ENCODE data around the gene ABCA5. TPM values are rescaled to one million over a fixed set of nuclear protein-coding genes. Genes with fewer than 3 reads are reported as not detected.
A peak's percentile ranks its signal among the peaks of the same experiment; 100 is the strongest.

ABCA5 gene
- total and polyA plus RNA-seq, 4 donors: 4.8 to 76.3 (median 19.8) TPM

DNA sequence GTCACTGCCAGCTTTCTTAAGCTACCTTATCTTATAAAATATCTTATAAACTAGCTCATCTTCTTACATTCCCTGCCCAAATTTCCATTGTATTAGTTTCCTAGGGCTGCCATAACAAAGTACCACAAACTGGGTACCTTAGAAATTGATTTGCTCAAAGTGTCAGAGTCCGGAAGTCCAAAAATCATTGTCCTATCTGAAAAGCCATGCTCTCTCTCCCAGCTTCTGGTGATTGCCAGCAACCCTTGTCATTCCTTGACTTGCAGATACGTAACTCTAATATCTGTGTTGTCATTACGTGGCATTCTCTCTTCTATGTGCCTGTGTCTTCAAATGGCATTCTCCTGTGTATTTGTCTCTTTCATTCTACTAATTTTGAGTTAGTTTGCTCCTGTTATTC is 96.0 kb downstream of the ABCA5 start:
- Histone ChIP-seq H3K9me3 (ENCODE audit: control insufficient read depth in 4 of 4, insufficient read depth in 3 of 4, low read length in 3 of 4) (peaks cover 0 to 3% (median 1%) of the 10 kb centered on the region in 4 donors), H3K27ac (ENCODE audit: low read depth in 1 of 2, low read length in 1 of 2) (no peak overlapping the region), H3K4me3 (no peak overlapping the region), H3K9ac (ENCODE audit: insufficient read depth in 1 of 2, low read length in 2 of 2) (no peak overlapping the region), H3K27me3 (ENCODE audit: control insufficient read depth in 3 of 3, insufficient read depth in 3 of 3, low read length in 2 of 3) (no peaks in the 10 kb centered on the region), H3K4me1 (ENCODE audit: control insufficient read depth in 5 of 5, insufficient read depth in 5 of 5, low read length in 5 of 5) (peaks cover 0 to 10% (median 0%) of the 10 kb centered on the region in 5 donors), H3K36me3 (ENCODE audit: control insufficient read depth in 4 of 4, insufficient read depth in 4 of 4, low read length in 4 of 4) (no peaks in the 10 kb centered on the region)
- TF ChIP-seq, protein P1, sequence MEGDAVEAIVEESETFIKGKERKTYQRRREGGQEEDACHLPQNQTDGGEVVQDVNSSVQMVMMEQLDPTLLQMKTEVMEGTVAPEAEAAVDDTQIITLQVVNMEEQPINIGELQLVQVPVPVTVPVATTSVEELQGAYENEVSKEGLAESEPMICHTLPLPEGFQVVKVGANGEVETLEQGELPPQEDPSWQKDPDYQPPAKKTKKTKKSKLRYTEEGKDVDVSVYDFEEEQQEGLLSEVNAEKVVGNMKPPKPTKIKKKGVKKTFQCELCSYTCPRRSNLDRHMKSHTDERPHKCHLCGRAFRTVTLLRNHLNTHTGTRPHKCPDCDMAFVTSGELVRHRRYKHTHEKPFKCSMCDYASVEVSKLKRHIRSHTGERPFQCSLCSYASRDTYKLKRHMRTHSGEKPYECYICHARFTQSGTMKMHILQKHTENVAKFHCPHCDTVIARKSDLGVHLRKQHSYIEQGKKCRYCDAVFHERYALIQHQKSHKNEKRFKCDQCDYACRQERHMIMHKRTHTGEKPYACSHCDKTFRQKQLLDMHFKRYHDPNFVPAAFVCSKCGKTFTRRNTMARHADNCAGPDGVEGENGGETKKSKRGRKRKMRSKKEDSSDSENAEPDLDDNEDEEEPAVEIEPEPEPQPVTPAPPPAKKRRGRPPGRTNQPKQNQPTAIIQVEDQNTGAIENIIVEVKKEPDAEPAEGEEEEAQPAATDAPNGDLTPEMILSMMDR (IDR thresholded peaks at IDR 0.05; ENCODE audit: control extremely low read depth, extremely low read depth): no peak
- 91 to 97% methylated on average over 3 of the region's 3 CpGs for WGBS, 2 donors
- DNase-seq (no peak), ATAC-seq (ENCODE audit: insufficient read depth, low FRiP score) (no peak)

DNA sequence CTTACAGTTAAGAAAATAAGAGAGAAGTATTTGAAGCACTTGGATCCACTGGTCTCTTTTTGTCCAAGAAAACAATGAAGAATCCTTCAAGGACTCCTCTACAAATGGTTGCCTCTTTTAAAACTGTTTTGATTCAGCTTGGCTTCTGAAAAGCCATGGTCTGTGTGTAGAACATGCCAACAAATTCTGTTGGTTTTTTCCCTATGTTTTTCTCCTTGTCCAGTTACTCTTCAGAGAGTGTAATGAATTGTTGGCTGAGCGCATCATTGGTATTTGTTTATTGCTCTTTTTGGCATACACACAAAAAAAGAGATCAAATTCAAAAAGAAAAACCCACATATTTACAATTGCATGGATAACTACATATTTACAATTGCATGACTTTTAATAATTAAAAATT is 98.4 kb downstream of the ABCA5 start, which contains the start of gene ABCA10:
Gene ABCA10, minus strand, starts transcription at position 249 of the 400 bp plus-strand sequence. CDS start 3,466 bp downstream, outside the sequence.
- TF ChIP-seq, protein P1 (IDR thresholded peaks at IDR 0.05; ENCODE audit: control extremely low read depth, extremely low read depth): no peak
- Histone ChIP-seq H3K4me1 (ENCODE audit: control insufficient read depth in 5 of 5, insufficient read depth in 5 of 5, low read length in 5 of 5) (peaks cover 0 to 5% (median 0%) of the 10 kb centered on the region in 5 donors), H3K36me3 (ENCODE audit: control insufficient read depth in 4 of 4, insufficient read depth in 4 of 4, low read length in 4 of 4) (no peaks in the 10 kb centered on the region), H3K27me3 (ENCODE audit: control insufficient read depth in 3 of 3, insufficient read depth in 3 of 3, low read length in 2 of 3) (no peaks in the 10 kb centered on the region), H3K9ac (ENCODE audit: insufficient read depth in 1 of 2, low read length in 2 of 2) (peak within 1 kb of the TSS in 1 of 2 donors; percentile 59), H3K27ac (ENCODE audit: low read depth in 1 of 2, low read length in 1 of 2) (no peak within 1 kb of the TSS), H3K4me3 (no peak within 1 kb of the TSS), H3K9me3 (ENCODE audit: control insufficient read depth in 4 of 4, insufficient read depth in 3 of 4, low read length in 3 of 4) (peaks cover 0 to 3% (median under 1%) of the 10 kb centered on the region in 4 donors)
- peak in 2 of 3 donors; percentile 52 to 68 for DNase-seq
- no peak for ATAC-seq (ENCODE audit: insufficient read depth, low FRiP score)
- 73 to 97% methylated on average over 1 of the region's 1 CpG for WGBS, 2 donors

DNA sequence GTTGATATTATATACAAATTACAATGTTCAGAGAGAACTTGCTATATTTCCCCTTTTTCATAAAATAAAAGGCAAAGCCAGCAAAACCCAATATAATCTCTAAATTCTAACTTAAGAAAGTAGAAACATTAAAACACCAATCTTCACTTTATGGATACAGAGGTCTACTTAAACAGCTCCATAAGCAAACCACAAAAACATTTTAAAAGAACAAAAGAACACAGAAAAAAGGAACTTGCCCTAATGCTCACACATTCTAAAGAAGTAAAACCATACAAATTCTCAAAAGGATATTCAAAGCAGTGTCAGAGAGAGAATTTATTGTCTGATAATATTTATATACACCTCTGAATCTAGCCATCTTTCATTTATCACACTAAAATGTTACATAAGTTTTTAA is 98.9 kb downstream of the ABCA5 start:
- H3K4me3 ChIP-seq: no peak overlapping the region
- H3K36me3 ChIP-seq (ENCODE audit: control insufficient read depth in 4 of 4, insufficient read depth in 4 of 4, low read length in 4 of 4): no peaks in the 10 kb centered on the region
- ATAC-seq (ENCODE audit: insufficient read depth, low FRiP score) (no peak), DNase-seq (no peak)
- TF ChIP-seq, protein P1 (IDR thresholded peaks at IDR 0.05; ENCODE audit: control extremely low read depth, extremely low read depth): no peak
- peaks cover 0 to 3% (median 0%) of the 10 kb centered on the region in 4 donors for H3K9me3 ChIP-seq (ENCODE audit: control insufficient read depth in 4 of 4, insufficient read depth in 3 of 4, low read length in 3 of 4)
- peak overlapping the region in 1 of 2 donors; percentile 59 for H3K9ac ChIP-seq (ENCODE audit: insufficient read depth in 1 of 2, low read length in 2 of 2)
- H3K27me3 ChIP-seq (ENCODE audit: control insufficient read depth in 3 of 3, insufficient read depth in 3 of 3, low read length in 2 of 3): no peaks in the 10 kb centered on the region
- H3K4me1 ChIP-seq (ENCODE audit: control insufficient read depth in 5 of 5, insufficient read depth in 5 of 5, low read length in 5 of 5): peaks cover 0 to 5% (median 0%) of the 10 kb centered on the region in 5 donors
- no peak overlapping the region for H3K27ac ChIP-seq (ENCODE audit: low read depth in 1 of 2, low read length in 1 of 2)

DNA sequence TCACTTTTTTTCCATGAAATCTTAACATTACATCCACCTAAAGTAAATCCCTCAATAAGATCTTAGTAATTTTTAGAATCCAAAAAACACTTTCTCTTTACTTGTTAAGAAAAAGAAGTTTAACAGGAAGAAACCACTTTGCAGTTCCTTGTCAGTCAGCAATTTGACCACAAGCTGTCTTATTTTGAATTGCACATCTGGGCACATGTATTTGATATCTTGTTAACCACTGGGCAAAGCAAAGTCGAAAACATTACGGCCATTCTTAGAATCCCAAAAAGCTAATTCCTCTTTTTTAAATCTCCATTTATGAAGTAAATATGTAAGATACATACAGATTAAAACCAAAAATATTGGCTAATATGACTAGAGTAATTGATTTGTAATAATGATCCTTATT is 99.4 kb downstream of the ABCA5 start:
- TF ChIP-seq, protein P1 (IDR thresholded peaks at IDR 0.05; ENCODE audit: control extremely low read depth, extremely low read depth): no peak
- peaks cover 0 to 5% (median 0%) of the 10 kb centered on the region in 5 donors for H3K4me1 ChIP-seq (ENCODE audit: control insufficient read depth in 5 of 5, insufficient read depth in 5 of 5, low read length in 5 of 5)
- no peaks in the 10 kb centered on the region for H3K27me3 ChIP-seq (ENCODE audit: control insufficient read depth in 3 of 3, insufficient read depth in 3 of 3, low read length in 2 of 3)
- H3K36me3 ChIP-seq (ENCODE audit: control insufficient read depth in 4 of 4, insufficient read depth in 4 of 4, low read length in 4 of 4): no peaks in the 10 kb centered on the region
- no peak overlapping the region for H3K27ac ChIP-seq (ENCODE audit: low read depth in 1 of 2, low read length in 1 of 2)
- peaks cover 0 to under 1% (median 0%) of the 10 kb centered on the region in 4 donors for H3K9me3 ChIP-seq (ENCODE audit: control insufficient read depth in 4 of 4, insufficient read depth in 3 of 4, low read length in 3 of 4)
- ATAC-seq (ENCODE audit: insufficient read depth, low FRiP score) (no peak), DNase-seq (peak in 1 of 3 donors; percentile 47)
- peak overlapping the region in 1 of 2 donors; percentile 59 for H3K9ac ChIP-seq (ENCODE audit: insufficient read depth in 1 of 2, low read length in 2 of 2)
- H3K4me3 ChIP-seq: no peak overlapping the region
- 20 to 52% methylated on average over 2 of the region's 2 CpGs for WGBS, 2 donors
